Activated T-helper 1 cell treated with Interleukin-2 at 50 U/mL for 16 hours (primary cell): ENCODE data around the gene PRKD3.
"Not testable (repeated sequence)": the region's sequence is repeated elsewhere in the genome, so short reads cannot be mapped to it uniquely, and the experiment has no call there.

Source experiments
- DNase-seq: peaks from one replicate; pipeline ENCODE4 v3.0.0-alpha.2; 2020; ENCODE audit warnings: low read depth

The PRKD3 gene

GRCh38 chr2:37316181-37316580 is 8.5 kb downstream of the PRKD3 start:
- no peak for DNase-seq

- no peak for DNase-seq
Observed at GRCh38 chr2:37315364-37315763, 9.3 kb downstream of the PRKD3 start.

- DNase-seq: no peak
Observed at GRCh38 chr2:37307500-37307899, 17.1 kb downstream of the PRKD3 start.

- no peak for DNase-seq
Observed at GRCh38 chr2:37306024-37306423, 18.6 kb downstream of the PRKD3 start.

GRCh38 chr2:37302701-37303252 is 21.9 kb downstream of the PRKD3 start:
- no peak for DNase-seq

DNA sequence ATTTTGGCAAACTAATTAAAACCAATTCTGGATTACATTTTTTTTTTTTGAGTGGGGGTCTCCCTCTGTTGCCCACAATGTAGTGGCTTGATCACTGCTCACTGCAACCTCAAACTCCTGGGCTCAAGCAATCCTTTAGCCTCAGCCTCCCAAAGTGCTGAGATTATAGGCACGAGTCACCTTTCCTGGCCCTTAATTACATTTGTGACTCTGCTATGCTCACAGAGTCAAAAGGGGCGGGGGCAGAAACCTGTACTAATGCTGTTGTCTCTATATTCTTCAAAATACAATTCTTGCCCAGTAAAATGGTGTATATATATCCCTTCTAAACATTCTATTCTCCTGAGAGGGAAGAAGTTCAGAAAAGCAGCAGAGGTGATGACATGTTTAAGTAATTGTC is 23.2 kb downstream of the PRKD3 start:
- DNase-seq: no peak

DNA sequence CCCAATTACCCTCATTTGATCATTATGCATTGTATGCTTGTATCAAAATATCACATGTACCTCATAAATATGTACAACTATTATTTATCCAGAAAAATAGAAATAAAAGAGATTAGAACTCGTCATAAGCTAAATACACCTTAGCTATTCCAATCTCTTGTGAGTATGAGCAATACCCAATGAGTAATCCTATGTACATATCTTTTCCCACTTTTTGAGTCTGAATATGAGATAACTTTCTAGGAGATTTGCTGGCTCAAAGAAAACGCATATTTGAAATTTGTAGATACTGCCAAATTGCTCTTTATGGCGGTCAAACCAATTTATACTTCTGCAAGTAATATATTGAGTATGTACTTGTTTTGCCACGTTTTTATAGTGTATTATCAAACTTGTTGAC is 24.1 kb downstream of the PRKD3 start:
- no peak for DNase-seq

DNA sequence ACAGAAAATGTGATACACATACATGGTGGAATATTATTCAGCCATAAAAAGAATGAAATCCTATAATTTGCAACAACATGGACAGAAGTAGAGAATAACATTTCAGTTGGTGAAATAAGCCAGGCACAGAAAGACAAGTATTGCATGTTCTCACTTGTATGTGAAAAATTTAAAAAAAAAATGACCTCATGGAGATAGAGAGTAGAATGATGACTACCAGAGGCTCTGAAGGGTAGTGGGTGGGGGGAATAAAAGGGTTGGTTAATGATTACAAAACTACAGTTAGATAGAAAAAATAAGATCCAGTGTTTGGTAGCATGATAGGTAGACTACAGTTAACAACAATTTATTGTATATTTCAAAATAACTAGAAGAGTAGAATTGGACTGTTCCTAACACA is 24.5 kb downstream of the PRKD3 start:
- no peak for DNase-seq

- no peak for DNase-seq
Observed at GRCh38 chr2:37297632-37298031, 27.0 kb downstream of the PRKD3 start.

- no peak for DNase-seq
Observed at GRCh38 chr2:37295469-37296073, 29.1 kb downstream of the PRKD3 start.

GRCh38 chr2:37294858-37295257 is 29.8 kb downstream of the PRKD3 start:
- not testable (repeated sequence) for DNase-seq

GRCh38 chr2:37291680-37292079 is 33.0 kb downstream of the PRKD3 start:
- DNase-seq: no peak

DNA sequence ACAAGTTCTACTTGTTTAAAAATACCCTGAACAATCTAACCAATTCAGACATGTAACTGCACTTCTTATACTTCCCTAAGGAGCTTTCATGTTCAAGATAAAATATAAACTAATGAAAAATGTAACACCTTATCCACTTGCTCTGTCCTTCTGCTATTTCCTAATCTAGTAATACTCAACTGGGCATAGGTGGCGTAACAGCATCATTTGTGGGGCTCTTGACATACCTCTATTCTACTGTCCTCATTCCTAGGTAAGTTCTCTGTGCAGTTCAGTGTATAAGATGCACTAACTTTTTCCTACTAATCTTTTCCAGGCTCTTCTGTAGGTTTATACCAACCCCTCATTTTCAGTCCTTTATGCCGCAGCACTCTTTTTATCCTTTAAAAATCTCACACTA is 36.7 kb downstream of the PRKD3 start:
- DNase-seq: no peak

DNA sequence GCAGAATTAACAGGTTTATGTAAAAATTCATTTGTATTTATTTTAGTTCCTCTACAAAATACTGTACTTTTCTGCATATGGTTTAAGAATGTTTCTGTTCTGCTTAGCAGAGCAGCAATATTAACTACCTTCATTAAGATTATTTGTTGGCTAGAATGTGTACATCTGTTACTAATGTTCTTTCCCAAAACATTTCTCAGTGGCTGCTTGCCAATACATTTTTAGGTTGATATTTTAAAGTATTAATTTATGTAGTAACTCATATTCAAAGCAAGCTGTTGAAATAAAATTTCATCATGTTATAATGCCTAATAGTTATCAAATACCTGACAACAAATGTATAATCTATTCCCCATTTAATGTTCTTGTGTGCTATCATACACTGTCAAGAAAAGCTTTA is 40.3 kb downstream of the PRKD3 start:
- no peak for DNase-seq

GRCh38 chr2:37283207-37283606 is 41.4 kb downstream of the PRKD3 start:
- DNase-seq: no peak

DNA sequence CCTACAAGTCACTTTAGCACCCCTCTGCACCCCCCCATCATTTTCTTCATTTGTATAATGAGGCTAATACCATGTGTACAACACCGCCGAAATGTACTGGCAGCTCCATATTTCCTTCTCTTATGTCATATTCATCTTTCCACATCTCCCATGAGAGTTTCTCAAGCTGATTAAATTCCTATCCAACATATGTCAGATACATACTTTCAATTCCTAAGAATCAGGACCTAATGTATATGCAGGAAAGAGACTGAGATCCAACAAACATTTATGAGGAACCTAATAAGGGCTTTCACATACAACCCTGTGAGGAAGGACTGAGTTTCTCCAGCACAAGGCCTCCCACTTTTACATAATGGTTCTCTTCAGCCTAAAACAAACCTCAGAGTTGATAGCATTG is 41.9 kb downstream of the PRKD3 start:
- no peak for DNase-seq

DNA sequence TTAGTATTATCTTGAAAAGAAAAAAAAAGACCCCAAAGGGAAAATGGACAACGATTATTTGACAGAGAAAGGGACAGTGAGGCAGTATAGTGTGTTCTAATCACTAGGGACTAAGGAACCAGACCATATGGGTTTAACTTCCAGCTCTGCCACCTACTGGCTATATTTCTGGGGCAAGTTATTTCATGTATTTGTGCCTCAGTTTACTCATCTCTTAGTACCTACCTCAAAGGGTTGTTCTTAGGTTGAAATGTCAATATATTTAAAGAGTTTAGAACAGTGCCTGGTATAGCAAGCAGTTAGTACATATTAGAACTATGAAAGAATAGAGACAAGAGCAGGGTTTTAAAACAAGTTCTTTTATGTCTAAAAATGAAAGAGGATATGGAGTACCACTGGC is 42.7 kb downstream of the PRKD3 start:
- no peak for DNase-seq

GRCh38 chr2:37276291-37276690 is 48.3 kb downstream of the PRKD3 start:
- no peak for DNase-seq
